ENCODE data around the gene RPRML.

DNA sequence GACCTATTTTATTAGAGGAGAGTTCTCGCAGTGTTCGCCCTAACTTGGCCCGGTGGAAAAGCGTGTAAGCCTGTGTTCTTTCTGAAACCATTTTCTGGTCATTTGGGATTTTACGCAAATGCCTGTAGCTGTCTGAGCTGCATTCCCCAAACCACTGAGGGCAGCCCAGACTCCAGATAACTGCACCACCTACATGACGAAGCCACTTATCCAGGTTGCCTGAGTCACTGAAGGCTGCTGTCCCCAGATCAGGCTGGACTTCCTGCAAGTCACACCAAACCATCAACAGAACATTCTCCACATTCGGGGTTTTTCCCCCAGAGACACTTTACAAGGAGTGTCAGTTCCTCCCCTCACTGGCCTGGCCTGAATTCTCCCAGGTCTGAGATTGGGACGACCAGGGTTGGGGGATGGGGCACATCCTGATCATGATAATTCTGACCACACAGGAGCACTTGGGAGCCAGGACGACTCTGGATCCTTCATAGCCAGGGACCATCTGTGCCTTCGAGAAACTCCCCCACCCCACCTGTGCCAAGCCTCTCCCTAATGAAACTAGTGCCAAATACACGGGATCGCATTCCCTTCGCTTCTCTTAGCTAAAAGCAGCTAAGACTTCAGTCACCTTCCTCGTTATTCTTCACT lies 2.3 kb downstream of the RPRML start:
- TF ChIP-seq, protein P1, sequence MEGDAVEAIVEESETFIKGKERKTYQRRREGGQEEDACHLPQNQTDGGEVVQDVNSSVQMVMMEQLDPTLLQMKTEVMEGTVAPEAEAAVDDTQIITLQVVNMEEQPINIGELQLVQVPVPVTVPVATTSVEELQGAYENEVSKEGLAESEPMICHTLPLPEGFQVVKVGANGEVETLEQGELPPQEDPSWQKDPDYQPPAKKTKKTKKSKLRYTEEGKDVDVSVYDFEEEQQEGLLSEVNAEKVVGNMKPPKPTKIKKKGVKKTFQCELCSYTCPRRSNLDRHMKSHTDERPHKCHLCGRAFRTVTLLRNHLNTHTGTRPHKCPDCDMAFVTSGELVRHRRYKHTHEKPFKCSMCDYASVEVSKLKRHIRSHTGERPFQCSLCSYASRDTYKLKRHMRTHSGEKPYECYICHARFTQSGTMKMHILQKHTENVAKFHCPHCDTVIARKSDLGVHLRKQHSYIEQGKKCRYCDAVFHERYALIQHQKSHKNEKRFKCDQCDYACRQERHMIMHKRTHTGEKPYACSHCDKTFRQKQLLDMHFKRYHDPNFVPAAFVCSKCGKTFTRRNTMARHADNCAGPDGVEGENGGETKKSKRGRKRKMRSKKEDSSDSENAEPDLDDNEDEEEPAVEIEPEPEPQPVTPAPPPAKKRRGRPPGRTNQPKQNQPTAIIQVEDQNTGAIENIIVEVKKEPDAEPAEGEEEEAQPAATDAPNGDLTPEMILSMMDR (IDR thresholded peaks at IDR 0.05; ENCODE audit: low read length), result no peak
- TF ChIP-seq EZH2 (optimal IDR thresholded peaks at IDR 0.05; ENCODE audit: low read depth, low read length), result no peak
